Transverse colon (tissue), 3 donors: ENCODE measurements around the gene CWC27.

Experiments
- EP300 ChIP-seq: sonication (generic); formaldehyde crosslinking; IDR thresholded peaks from one replicate; pipeline ENCODE4 v1.6.1; 2017; ENCODE audit warnings: antibody characterized with exemption, low read depth
- POLR2A ChIP-seq: fragments of 450-650 bp; IDR thresholded peaks from one replicate; pipeline ENCODE4 v1.6.1; 2016; ENCODE audit warnings: antibody characterized with exemption, mild to moderate bottlenecking, moderate library complexity
- POLR2AphosphoS5 ChIP-seq, 3 donors: sonication (generic); formaldehyde crosslinking; IDR thresholded peaks; one replicate each; pipeline ENCODE4 v1.6.1; 2016; ENCODE audit warnings: antibody characterized with exemption in 3 of 3

- TF ChIP-seq POLR2A (no peak), EP300 (no peak), POLR2AphosphoS5 (IDR thresholded peaks at IDR 0.05) (no peak)
Observed at GRCh38 chr5:65022932-65023331, 254.2 kb downstream of the CWC27 start.
